MM.1S (cell line): ENCODE data around the gene HMGA1.

Source experiments
- CTCF ChIP-seq: fragments of 300-600 bp; sonication (generic); IDR thresholded peaks from 2 replicates; pipeline ENCODE4 v1.5.1; 2016; ENCODE audit warnings: antibody characterized with exemption, low read length, mixed read lengths
- EZH2 ChIP-seq: fragments of 300-600 bp; sonication (generic); optimal IDR thresholded peaks from 2 replicates; pipeline ENCODE3; 2017; ENCODE audit warnings: low read depth, mild to moderate bottlenecking, antibody characterized with exemption, low read length, mixed read lengths

GRCh38 chr6:34223956-34224940 lies 12.4 kb upstream of the HMGA1 start:
- no peak for TF ChIP-seq EZH2
- TF ChIP-seq CTCF, result no peak
